G401 (cell line): ENCODE measurements around the gene TTR. TPM values are rescaled to one million over a fixed set of nuclear protein-coding genes. Genes with fewer than 3 reads are reported as not detected.

Source experiments
- DNase-seq: peaks from one replicate; pipeline ENCODE4 v3.0.0-alpha.2; 2015; ENCODE audit warnings: low spot score
- in situ Hi-C: cut with HindIII; loops from 2 replicates; pipeline ENCODE4 v1.10.0; 2016; ENCODE audit warnings: low sequenced_read_pairs, mixed read lengths
- total RNA-seq: library from RNA; depleted of rRNA; stranded (reverse); fragments of >200 nt; shearing (Covaris generic); gene quantifications from 2 replicates; pipeline ENCODE4 v1.2.3, GENCODE V29; 2014

TTR gene
- total RNA-seq, 1 experiment from 2014 or later = not detected

- in situ Hi-C loops = no loop called here
Measured at GRCh38 chr18:31610286-31611205, 18.9 kb downstream of the TTR start.

GRCh38 chr18:31611511-31611910, 19.8 kb downstream of the TTR start:
- in situ Hi-C loops = no loop called here

More at GRCh38 chr18:31610286-31611205, 18.9 kb downstream of the TTR start:
- peak; percentile 93 for DNase-seq

GRCh38 chr18:31612124-31612523, 20.4 kb downstream of the TTR start:
- in situ Hi-C loops = no loop called here
- DNase-seq = peak; percentile 16

More at GRCh38 chr18:31611511-31611910, 19.8 kb downstream of the TTR start:
- no peak for DNase-seq

GRCh38 chr18:31614044-31614443, 22.4 kb downstream of the TTR start:
- in situ Hi-C loops = no loop called here
- DNase-seq = no peak

GRCh38 chr18:31616586-31616985, 24.9 kb downstream of the TTR start:
- in situ Hi-C loops = no loop called here

GRCh38 chr18:31617031-31617717, 25.5 kb downstream of the TTR start:
- DNase-seq = no peak
- in situ Hi-C loops = no loop called here

More at GRCh38 chr18:31616586-31616985, 24.9 kb downstream of the TTR start:
- DNase-seq = no peak

- no peak for DNase-seq
- in situ Hi-C loops = no loop called here
Measured at GRCh38 chr18:31618801-31619200, 27.1 kb downstream of the TTR start.

GRCh38 chr18:31619291-31619690, 27.6 kb downstream of the TTR start:
- in situ Hi-C loops = no loop called here
- DNase-seq = no peak

- DNase-seq = no peak
- in situ Hi-C loops = no loop called here
Measured at GRCh38 chr18:31624892-31625640, 33.4 kb downstream of the TTR start.

GRCh38 chr18:31626409-31626808, 34.7 kb downstream of the TTR start:
- in situ Hi-C loops = no loop called here
- no peak for DNase-seq

GRCh38 chr18:31630549-31630948, 38.9 kb downstream of the TTR start:
- no peak for DNase-seq
- in situ Hi-C loops = no loop called here

GRCh38 chr18:31631526-31631925, 39.8 kb downstream of the TTR start:
- no peak for DNase-seq
- in situ Hi-C loops = no loop called here

- in situ Hi-C loops = no loop called here
- no peak for DNase-seq
Measured at GRCh38 chr18:31632356-31632755, 40.7 kb downstream of the TTR start.

GRCh38 chr18:31633392-31634330, 42.0 kb downstream of the TTR start:
- in situ Hi-C loops = no loop called here

GRCh38 chr18:31634331-31634713, 42.6 kb downstream of the TTR start:
- in situ Hi-C loops = no loop called here

More at GRCh38 chr18:31633392-31634330, 42.0 kb downstream of the TTR start:
- no peak for DNase-seq

GRCh38 chr18:31636387-31636786, 44.7 kb downstream of the TTR start:
- in situ Hi-C loops = no loop called here
- no peak for DNase-seq

More at GRCh38 chr18:31634331-31634713, 42.6 kb downstream of the TTR start:
- DNase-seq = no peak

- no peak for DNase-seq
- in situ Hi-C loops = no loop called here
Measured at GRCh38 chr18:31637445-31637844, 45.8 kb downstream of the TTR start.

GRCh38 chr18:31643003-31643402, 51.3 kb downstream of the TTR start:
- in situ Hi-C loops = no loop called here
- no peak for DNase-seq
